Cardiac muscle cell (in vitro differentiated cells and primary cell): ENCODE measurements around the gene RPL14. TPM values are rescaled to one million over a fixed set of nuclear protein-coding genes. Genes with fewer than 3 reads are reported as not detected.

Experiments used
- DNase-seq, 2 donors: peaks; one replicate each; pipeline versions ENCODE4 v3.0.0 to v3.0.0-alpha.2; 2010 to 2017; ENCODE audit warnings: low read depth in 1 of 2, low spot score in 1 of 2
- H3K27ac ChIP-seq: fragments of 200-600 bp; sonication (generic); 2 replicates; pipeline ENCODE4 v1.5.1; 2016
- H3K27me3 ChIP-seq: fragments of 200-600 bp; sonication (generic); 2 replicates; pipeline ENCODE4 v1.6.0; 2016; ENCODE audit warnings: control low read depth
- H3K36me3 ChIP-seq: fragments of 200-600 bp; sonication (generic); 2 replicates; pipeline ENCODE4 v1.5.1; 2016; ENCODE audit warnings: control low read depth
- H3K4me1 ChIP-seq: fragments of 200-600 bp; sonication (generic); 2 replicates; pipeline ENCODE4 v1.8.1; 2017; ENCODE audit warnings: low read depth, mild to moderate bottlenecking, mixed run types
- H3K4me3 ChIP-seq: fragments of 200-600 bp; sonication (generic); 2 replicates; pipeline ENCODE4 v1.5.1; 2016; ENCODE audit warnings: mild to moderate bottlenecking
- H3K9me3 ChIP-seq: fragments of 200-600 bp; sonication (generic); 2 replicates; pipeline ENCODE4 v1.5.1; 2017; ENCODE audit warnings: low read depth, mild to moderate bottlenecking, control low read depth
- CTCF ChIP-seq: IDR thresholded peaks from 2 replicates; pipeline ENCODE4 v1.5.1; 2012; ENCODE audit warnings: low read depth, mild to moderate bottlenecking, low read length
- polyA plus RNA-seq: library from polyadenylated mRNA; unstranded; fragments of >200 nt; fragmentation: Nextera tagmentation; extraction: Ambion mirVana; gene quantifications from 2 replicates; pipeline ENCODE4 v1.2.1, GENCODE V29; 2016
- total RNA-seq: library from RNA; depleted of rRNA; stranded (reverse); fragments of >200 nt; gene quantifications from 2 replicates; pipeline ENCODE4 v1.2.3, GENCODE V29; 2016

The RPL14 gene
- total and polyA plus RNA-seq, 2 experiments from 2014 or later, result 408 to 427 TPM

GRCh38 chr3:40463579-40463978 lies 6.4 kb downstream of the RPL14 start:
- Histone ChIP-seq H3K27me3 (no peaks in the 10 kb centered on the region), H3K27ac (no peak overlapping the region), H3K4me3 (no peak overlapping the region), H3K9me3 (no peaks in the 10 kb centered on the region), H3K36me3 (peaks cover 43% of the 10 kb centered on the region), H3K4me1 (no peaks in the 10 kb centered on the region)
- no peak for DNase-seq
- no peak for TF ChIP-seq CTCF

- no peaks in the 10 kb centered on the region for H3K4me1 ChIP-seq
- TF ChIP-seq CTCF, result no peak
- H3K27me3 ChIP-seq, result no peaks in the 10 kb centered on the region
- no peak overlapping the region for H3K4me3 ChIP-seq
- H3K9me3 ChIP-seq, result no peaks in the 10 kb centered on the region
- peaks cover 34% of the 10 kb centered on the region for H3K36me3 ChIP-seq
- no peak overlapping the region for H3K27ac ChIP-seq
- DNase-seq, result no peak
These were observed 7.4 kb downstream of the RPL14 start for GRCh38 chr3:40464339-40465110.

GRCh38 chr3:40465111-40465407 lies 7.9 kb downstream of the RPL14 start:
- no peak for DNase-seq
- Histone ChIP-seq H3K9me3 (no peaks in the 10 kb centered on the region), H3K27ac (no peak overlapping the region), H3K4me3 (no peak overlapping the region), H3K36me3 (peaks cover 31% of the 10 kb centered on the region), H3K27me3 (no peaks in the 10 kb centered on the region), H3K4me1 (no peaks in the 10 kb centered on the region)
- no peak for TF ChIP-seq CTCF

- H3K4me3 ChIP-seq, result no peak overlapping the region
- peaks cover 27% of the 10 kb centered on the region for H3K36me3 ChIP-seq
- H3K4me1 ChIP-seq, result no peaks in the 10 kb centered on the region
- H3K27ac ChIP-seq, result no peak overlapping the region
- no peak for DNase-seq
- TF ChIP-seq CTCF, result no peak
- H3K27me3 ChIP-seq, result no peaks in the 10 kb centered on the region
- H3K9me3 ChIP-seq, result no peaks in the 10 kb centered on the region
These were observed 8.3 kb downstream of the RPL14 start for GRCh38 chr3:40465456-40465855.

- no peaks in the 10 kb centered on the region for H3K9me3 ChIP-seq
- H3K27me3 ChIP-seq, result no peaks in the 10 kb centered on the region
- no peak overlapping the region for H3K27ac ChIP-seq
- no peak for DNase-seq
- H3K4me1 ChIP-seq, result no peaks in the 10 kb centered on the region
- no peak for TF ChIP-seq CTCF
- H3K4me3 ChIP-seq, result no peak overlapping the region
- H3K36me3 ChIP-seq, result peaks cover 8% of the 10 kb centered on the region
These were observed 10.9 kb downstream of the RPL14 start for GRCh38 chr3:40468018-40468417.

GRCh38 chr3:40470701-40471100 lies 13.6 kb downstream of the RPL14 start:
- Histone ChIP-seq H3K4me3 (no peak overlapping the region), H3K27me3 (no peaks in the 10 kb centered on the region), H3K9me3 (no peaks in the 10 kb centered on the region), H3K27ac (no peak overlapping the region), H3K36me3 (no peaks in the 10 kb centered on the region), H3K4me1 (no peaks in the 10 kb centered on the region)
- no peak for TF ChIP-seq CTCF
- no peak for DNase-seq
